ENCODE results near the gene SESN2. TPM values are rescaled to one million over a fixed set of nuclear protein-coding genes. Genes with fewer than 3 reads are reported as not detected.

Gene SESN2
- total RNA-seq, 4 donors from 2014 or later, result 25.1 to 44.5 (median 30.5) TPM

- Histone ChIP-seq H3K9me3 (no peaks in the 10 kb centered on the region), H3K36me3 (no peaks in the 10 kb centered on the region), H3K27me3 (no peaks in the 10 kb centered on the region), H3K27ac (peak overlapping the region; percentile 27 to 61 (median 48)), H3K4me3 (no peak overlapping the region), H3K4me1 (peaks cover 0 to 18% (median 15%) of the 10 kb centered on the region in 4 donors)
- in situ Hi-C loops (cut with MboI; ENCODE audit: low pct_ligation_motif_present in 1 of 4, low pct_unique_long_range_greater_than_20kb in 1 of 4, low sequenced_read_pairs in 3 of 4) (no loop called here), intact Hi-C loops (cut with DNase I; ENCODE audit: low total_unique reads) (no loop called here)
- peak; percentile 74 for DNase-seq
- WGBS, 2 donors (ENCODE audit: low coverage in 1 of 2), result 20 to 21% methylated on average over 2 to 14 of the region's 14 CpGs
- TF ChIP-seq POLR2A (IDR thresholded peaks at IDR 0.05) (no peak), CTCF (IDR thresholded peaks at IDR 0.05) (no peak), POLR2AphosphoS5 (IDR thresholded peaks at IDR 0.05) (peak; percentile 31 to 53 (median 49))
Observed at GRCh38 chr1:28296401-28297261, 37.3 kb downstream of the SESN2 start.

GRCh38 chr1:28297826-28298225, 38.5 kb downstream of the SESN2 start:
- in situ Hi-C loops (cut with MboI; ENCODE audit: low pct_ligation_motif_present in 1 of 4, low pct_unique_long_range_greater_than_20kb in 1 of 4, low sequenced_read_pairs in 3 of 4) (no loop called here), intact Hi-C loops (cut with DNase I; ENCODE audit: low total_unique reads) (no loop called here)
- Histone ChIP-seq H3K9me3 (no peaks in the 10 kb centered on the region), H3K27me3 (no peaks in the 10 kb centered on the region), H3K27ac (no peak overlapping the region), H3K4me3 (no peak overlapping the region), H3K36me3 (no peaks in the 10 kb centered on the region), H3K4me1 (peaks cover 0 to 17% (median 15%) of the 10 kb centered on the region in 4 donors)
- no peak for TF ChIP-seq POLR2AphosphoS5 (IDR thresholded peaks at IDR 0.05)
- no peak for TF ChIP-seq CTCF (IDR thresholded peaks at IDR 0.05)
- no peak for TF ChIP-seq POLR2A (IDR thresholded peaks at IDR 0.05)
- TF ChIP-seq EP300 (IDR thresholded peaks at IDR 0.05; ENCODE audit: low read depth), result no peak
- 50 to 79% methylated on average over 1 to 2 of the region's 2 CpGs for WGBS, 2 donors (ENCODE audit: low coverage in 1 of 2)
- no peak for DNase-seq

DNA sequence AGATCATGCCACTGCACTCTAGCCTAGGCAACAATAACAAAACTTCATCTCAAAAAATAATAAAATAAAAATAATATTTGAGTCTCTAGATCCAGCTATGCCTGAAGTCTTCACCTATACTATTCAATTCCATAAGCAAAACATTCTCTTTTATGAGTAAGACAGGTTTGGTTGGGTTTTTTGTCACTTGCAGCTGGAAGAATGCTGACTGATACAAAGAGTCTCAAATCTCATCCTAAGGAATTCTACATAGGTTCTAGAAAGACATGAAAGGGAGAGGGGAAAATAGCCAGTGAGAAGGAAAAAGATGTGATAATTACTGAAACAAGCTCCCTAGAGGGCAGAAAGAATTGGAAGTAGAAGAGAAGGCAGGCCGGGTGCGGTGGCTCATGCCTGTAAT, 39.1 kb downstream of the SESN2 start:
- Histone ChIP-seq H3K27me3 (no peaks in the 10 kb centered on the region), H3K36me3 (no peaks in the 10 kb centered on the region), H3K9me3 (no peaks in the 10 kb centered on the region), H3K27ac (no peak overlapping the region), H3K4me3 (no peak overlapping the region), H3K4me1 (peaks cover 0 to 17% (median 15%) of the 10 kb centered on the region in 4 donors)
- intact Hi-C loops (cut with DNase I; ENCODE audit: low total_unique reads), result no loop called here
- in situ Hi-C loops (cut with MboI; ENCODE audit: low pct_ligation_motif_present in 1 of 4, low pct_unique_long_range_greater_than_20kb in 1 of 4, low sequenced_read_pairs in 3 of 4), result no loop called here
- WGBS, 2 donors (ENCODE audit: low coverage in 1 of 2), result 98 to 100% methylated on average over 2 of the region's 2 CpGs
- TF ChIP-seq POLR2AphosphoS5 (IDR thresholded peaks at IDR 0.05) (no peak), POLR2A (IDR thresholded peaks at IDR 0.05) (no peak), EP300 (IDR thresholded peaks at IDR 0.05; ENCODE audit: low read depth) (no peak), CTCF (IDR thresholded peaks at IDR 0.05) (no peak)
- no peak for DNase-seq

- Histone ChIP-seq H3K36me3 (no peaks in the 10 kb centered on the region), H3K27ac (no peak overlapping the region), H3K9me3 (no peaks in the 10 kb centered on the region), H3K4me1 (peaks cover 0 to 8% (median 7%) of the 10 kb centered on the region in 4 donors), H3K27me3 (no peaks in the 10 kb centered on the region), H3K4me3 (no peak overlapping the region)
- WGBS, 2 donors (ENCODE audit: low coverage in 1 of 2), result 58 to 75% methylated on average over 5 to 7 of the region's 7 CpGs
- DNase-seq, result no peak
- intact Hi-C loops (cut with DNase I; ENCODE audit: low total_unique reads) (no loop called here), in situ Hi-C loops (cut with MboI; ENCODE audit: low pct_ligation_motif_present in 1 of 4, low pct_unique_long_range_greater_than_20kb in 1 of 4, low sequenced_read_pairs in 3 of 4) (no loop called here)
- TF ChIP-seq POLR2AphosphoS5 (IDR thresholded peaks at IDR 0.05), result no peak
- no peak for TF ChIP-seq EP300 (IDR thresholded peaks at IDR 0.05; ENCODE audit: low read depth)
- no peak for TF ChIP-seq CTCF (IDR thresholded peaks at IDR 0.05)
- TF ChIP-seq POLR2A (IDR thresholded peaks at IDR 0.05), result no peak
Observed at GRCh38 chr1:28301368-28302174, 42.3 kb downstream of the SESN2 start.
